GM13976 (cell line): ENCODE measurements around the gene VSIG2.

Experiments
- DNase-seq: peaks from one replicate; pipeline ENCODE4 v3.0.0; 2012; ENCODE audit warnings: low spot score
- in situ Hi-C: fragments of 300-500 bp; cut with MboI; formaldehyde crosslinking; loops from one replicate; pipeline ENCODE4 v1.12.0; 2022; ENCODE audit warnings: low sequenced_read_pairs, mixed read lengths, inconsistent platforms; ENCODE audit not compliant: unreplicated experiment
- TF ChIP-seq, protein P1 (sequence below): IDR thresholded peaks from 2 replicates; pipeline ENCODE4 v1.5.1; 2012; ENCODE audit warnings: borderline replicate concordance, mild to moderate bottlenecking; ENCODE audit not compliant: insufficient read depth; ENCODE audit errors: extremely low read depth, missing control alignments, control extremely low read depth

Gene VSIG2

DNA sequence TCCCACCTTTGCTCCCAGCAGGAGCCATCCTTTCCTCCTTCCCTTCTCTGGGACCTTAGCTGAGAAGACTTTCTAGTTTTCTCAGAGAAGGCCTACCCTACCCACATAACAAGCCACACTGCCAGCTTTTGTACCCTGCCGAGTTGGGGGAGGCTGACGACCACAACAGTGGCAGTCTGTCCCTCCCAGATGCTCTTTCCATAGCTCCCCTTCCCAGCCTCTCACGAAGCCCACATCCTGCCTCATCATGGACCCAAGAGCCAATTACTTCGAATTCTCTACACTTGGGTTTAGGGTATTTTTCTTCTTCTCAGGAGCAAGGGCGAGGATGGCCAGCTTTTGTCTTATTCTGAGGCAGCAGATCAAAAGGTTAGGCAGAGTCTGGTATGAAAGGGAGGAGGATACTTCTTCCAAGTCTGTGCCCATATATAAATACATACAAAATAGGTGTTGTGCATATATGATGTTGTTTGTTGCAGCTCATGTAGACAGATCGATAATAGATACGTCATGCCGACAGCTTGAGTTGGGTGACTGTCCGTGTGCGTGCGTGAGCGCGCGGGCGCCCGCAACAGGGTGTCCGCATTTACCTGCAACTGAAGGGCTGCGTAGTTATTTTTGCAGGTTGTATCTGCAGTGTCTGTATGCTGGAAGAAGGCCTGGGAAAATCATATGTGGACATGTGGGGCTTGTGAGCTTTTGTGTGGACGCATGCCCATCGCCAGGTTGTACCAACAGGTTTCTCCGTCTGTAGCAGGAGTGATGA lies 13.2 kb downstream of the VSIG2 start:
- no peak for DNase-seq
- TF ChIP-seq, protein P1, sequence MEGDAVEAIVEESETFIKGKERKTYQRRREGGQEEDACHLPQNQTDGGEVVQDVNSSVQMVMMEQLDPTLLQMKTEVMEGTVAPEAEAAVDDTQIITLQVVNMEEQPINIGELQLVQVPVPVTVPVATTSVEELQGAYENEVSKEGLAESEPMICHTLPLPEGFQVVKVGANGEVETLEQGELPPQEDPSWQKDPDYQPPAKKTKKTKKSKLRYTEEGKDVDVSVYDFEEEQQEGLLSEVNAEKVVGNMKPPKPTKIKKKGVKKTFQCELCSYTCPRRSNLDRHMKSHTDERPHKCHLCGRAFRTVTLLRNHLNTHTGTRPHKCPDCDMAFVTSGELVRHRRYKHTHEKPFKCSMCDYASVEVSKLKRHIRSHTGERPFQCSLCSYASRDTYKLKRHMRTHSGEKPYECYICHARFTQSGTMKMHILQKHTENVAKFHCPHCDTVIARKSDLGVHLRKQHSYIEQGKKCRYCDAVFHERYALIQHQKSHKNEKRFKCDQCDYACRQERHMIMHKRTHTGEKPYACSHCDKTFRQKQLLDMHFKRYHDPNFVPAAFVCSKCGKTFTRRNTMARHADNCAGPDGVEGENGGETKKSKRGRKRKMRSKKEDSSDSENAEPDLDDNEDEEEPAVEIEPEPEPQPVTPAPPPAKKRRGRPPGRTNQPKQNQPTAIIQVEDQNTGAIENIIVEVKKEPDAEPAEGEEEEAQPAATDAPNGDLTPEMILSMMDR, result no peak
- in situ Hi-C loops, result no loop called here

DNA sequence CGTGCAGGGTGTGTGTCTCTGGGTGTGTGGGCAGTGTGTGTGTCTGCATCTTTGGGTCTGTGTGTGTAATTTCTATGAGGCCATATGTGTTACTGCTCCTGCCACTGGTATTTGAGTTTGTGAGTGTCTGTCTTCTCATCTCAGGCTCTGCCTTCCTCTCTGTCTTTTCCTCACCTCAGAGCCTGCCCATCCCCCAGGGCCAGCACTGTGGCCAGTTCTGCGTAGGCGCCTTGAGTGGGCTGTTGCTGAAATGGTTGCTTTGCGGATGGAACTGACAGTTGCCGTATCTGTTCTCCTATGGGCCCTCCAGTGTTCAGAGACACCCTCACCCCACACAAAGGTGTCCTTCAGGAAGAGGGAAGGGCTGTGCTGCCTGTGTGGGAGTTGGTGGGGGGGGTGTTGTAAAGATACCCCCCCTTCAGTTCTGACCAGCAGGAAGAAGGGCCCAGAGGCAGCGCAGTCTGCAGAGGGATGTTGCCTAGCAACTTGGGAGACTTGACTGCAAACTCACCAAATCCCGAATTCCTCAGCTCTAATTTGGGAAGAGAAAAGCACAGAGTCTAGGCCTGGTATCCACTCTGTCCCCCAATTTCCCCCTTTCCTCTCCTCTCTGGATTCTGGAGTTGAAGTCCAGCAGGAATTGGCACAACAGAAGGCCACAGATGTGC lies 14.3 kb downstream of the VSIG2 start:
- DNase-seq, result no peak
- in situ Hi-C loops, result no loop called here
- TF ChIP-seq, protein P1, result no peak

DNA sequence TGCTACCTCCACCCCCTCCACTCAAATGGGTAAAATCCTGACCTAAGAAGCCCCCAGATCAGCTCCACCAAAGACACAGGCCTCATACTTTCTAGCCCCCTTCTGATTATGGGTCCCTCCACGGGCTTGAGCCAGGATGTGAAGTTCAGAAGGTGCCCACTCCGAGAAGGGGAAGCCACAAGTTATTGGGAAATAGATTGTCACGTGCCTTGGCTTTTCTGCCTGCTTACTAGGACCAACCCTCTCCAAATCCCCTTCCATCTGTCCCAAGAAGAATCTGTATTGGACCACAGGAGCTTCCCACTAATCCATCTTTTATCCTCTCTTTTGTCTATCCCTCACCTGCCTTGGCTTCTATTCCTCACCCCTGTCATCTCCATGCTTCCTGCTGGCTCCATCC lies 15.3 kb downstream of the VSIG2 start:
- DNase-seq, result no peak
- in situ Hi-C loops, result no loop called here
- TF ChIP-seq, protein P1, result no peak

DNA sequence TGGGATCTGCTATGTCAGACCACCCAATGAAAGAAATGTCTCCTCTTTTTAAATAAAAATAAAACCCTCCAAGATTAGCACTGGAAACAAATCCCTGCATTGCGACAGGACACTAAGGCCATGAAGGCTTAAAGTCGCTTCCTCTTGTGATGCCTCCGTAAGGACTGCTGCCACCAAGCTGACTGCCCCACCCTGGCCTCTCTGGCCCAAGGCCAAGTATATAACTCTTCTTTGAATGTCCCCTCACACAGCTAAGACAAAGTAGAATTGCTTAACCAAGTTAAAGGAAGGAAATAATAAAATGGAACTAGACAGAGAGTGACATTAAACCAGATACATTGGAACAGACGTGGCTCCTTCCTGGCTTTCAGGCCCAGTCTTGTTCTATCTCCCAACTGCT lies 19.8 kb downstream of the VSIG2 start:
- no peak for DNase-seq
- TF ChIP-seq, protein P1, result no peak
- in situ Hi-C loops, result no loop called here

DNA sequence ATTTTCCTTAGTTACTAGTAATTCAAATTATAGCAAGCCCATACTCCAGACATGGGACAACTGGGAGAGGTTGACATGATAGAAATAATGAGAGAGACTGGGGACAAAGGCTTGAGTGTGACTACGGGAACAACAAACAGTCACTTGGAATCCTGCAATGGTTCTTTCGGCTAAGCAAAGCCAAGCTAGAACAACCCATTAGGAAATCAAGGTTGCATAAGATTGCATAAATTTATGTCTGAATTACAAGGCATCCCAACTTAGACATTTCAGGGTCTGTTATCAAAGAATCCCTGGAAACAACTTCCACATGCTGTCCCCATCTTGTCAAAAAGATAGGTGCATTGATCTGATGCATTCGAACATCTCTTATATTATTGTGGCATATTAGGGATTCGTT lies 22.5 kb downstream of the VSIG2 start:
- in situ Hi-C loops, result no loop called here
- DNase-seq, result no peak
- TF ChIP-seq, protein P1, result no peak

DNA sequence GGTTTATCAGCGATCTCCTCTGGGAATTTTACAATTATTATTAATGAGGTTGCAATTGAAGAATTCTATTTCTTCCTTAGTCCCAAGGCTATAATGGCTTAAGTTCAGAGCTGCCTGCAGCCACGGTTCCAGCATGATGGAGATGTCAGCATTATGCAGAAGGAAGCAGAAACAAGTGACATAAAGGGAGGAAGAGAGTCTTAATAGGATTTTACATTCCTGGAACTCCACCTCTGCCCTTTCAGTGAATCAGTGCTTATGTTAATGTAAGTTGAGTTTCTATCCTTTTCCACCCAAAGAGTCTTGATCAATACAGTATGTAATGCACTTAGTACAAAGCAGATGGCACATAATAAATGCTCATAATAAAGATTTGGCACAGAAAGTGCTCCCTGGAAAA lies 23.9 kb downstream of the VSIG2 start:
- in situ Hi-C loops, result no loop called here
- DNase-seq, result no peak
- TF ChIP-seq, protein P1, result no peak
